VCaP (cell line): ENCODE measurements around the gene NELFE.
A peak's percentile ranks its signal among the peaks of the same experiment; 100 is the strongest.

Source experiments
- H3K27ac ChIP-seq: fragments of 450-650 bp; 2 replicates; pipeline ENCODE4 v1.5.1; 2017
- TF ChIP-seq, protein P1 (sequence below): fragments of 450-650 bp; conservative IDR thresholded peaks from 2 replicates; pipeline ENCODE4 v1.5.1; 2017; ENCODE audit warnings: mild to moderate bottlenecking, moderate library complexity

The NELFE gene

DNA sequence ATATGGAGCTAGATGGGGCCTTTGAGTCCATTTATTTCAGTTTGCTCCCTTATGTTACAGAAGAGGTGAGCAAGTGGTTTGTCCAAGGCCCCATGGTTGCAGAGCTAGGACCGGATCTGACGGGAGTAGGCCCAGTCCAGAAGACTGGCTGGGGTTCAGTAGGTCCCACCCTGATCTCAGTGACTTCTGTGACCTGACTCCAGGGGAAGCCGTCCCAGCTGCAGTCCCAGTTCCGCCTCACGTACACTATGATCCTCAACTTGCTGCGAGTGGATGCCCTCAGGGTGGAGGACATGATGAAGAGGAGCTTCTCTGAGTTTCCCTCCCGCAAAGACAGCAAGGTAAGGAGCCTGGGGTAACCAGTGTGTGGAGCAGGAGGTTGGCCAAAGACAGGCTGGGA lies 7.7 kb upstream of the NELFE start:
- TF ChIP-seq, protein P1, sequence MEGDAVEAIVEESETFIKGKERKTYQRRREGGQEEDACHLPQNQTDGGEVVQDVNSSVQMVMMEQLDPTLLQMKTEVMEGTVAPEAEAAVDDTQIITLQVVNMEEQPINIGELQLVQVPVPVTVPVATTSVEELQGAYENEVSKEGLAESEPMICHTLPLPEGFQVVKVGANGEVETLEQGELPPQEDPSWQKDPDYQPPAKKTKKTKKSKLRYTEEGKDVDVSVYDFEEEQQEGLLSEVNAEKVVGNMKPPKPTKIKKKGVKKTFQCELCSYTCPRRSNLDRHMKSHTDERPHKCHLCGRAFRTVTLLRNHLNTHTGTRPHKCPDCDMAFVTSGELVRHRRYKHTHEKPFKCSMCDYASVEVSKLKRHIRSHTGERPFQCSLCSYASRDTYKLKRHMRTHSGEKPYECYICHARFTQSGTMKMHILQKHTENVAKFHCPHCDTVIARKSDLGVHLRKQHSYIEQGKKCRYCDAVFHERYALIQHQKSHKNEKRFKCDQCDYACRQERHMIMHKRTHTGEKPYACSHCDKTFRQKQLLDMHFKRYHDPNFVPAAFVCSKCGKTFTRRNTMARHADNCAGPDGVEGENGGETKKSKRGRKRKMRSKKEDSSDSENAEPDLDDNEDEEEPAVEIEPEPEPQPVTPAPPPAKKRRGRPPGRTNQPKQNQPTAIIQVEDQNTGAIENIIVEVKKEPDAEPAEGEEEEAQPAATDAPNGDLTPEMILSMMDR, result no peak

GRCh38 chr6:31965700-31966099 lies 6.9 kb upstream of the NELFE start:
- no peak overlapping the region for H3K27ac ChIP-seq
- TF ChIP-seq, protein P1, result no peak

More for the DNA sequence above, 7.7 kb upstream of the NELFE start:
- no peak overlapping the region for H3K27ac ChIP-seq

DNA sequence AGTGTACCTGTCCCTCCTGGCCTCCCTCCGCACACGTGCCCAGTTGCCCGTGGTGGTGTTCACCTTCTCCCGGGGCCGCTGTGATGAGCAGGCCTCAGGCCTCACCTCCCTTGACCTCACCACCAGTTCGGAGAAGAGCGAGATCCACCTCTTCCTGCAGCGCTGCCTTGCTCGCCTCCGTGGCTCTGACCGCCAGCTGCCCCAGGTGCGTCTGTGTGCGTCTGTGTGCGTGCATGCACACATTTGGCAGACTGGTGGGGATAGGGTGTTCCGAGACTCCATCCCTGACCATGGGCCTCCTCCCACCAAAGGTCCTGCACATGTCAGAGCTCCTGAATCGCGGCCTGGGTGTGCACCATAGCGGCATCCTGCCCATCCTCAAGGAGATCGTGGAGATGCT lies 5.2 kb upstream of the NELFE start:
- TF ChIP-seq, protein P1, result no peak

DNA sequence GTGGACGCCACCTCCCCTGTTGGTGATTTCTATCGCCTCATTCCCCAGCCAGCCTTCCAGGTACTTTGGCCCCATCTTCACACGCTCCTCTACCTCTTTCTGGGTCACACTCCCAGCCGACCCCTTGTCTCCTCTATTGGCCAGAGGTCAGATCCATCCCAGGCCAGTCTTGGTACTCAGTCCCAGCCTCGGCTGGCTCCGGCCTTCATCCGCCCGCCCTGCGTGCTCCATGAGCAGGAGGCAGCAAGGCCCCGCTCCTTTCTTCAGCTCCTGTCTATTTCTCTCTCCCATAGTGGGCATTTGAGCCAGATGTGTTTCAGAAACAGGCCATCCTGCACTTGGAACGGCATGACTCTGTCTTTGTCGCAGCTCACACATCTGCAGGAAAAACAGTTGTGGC lies 2.8 kb upstream of the NELFE start:
- TF ChIP-seq, protein P1, result no peak
- H3K27ac ChIP-seq, result no peak overlapping the region

More for the DNA sequence above, 5.2 kb upstream of the NELFE start:
- H3K27ac ChIP-seq, result no peak overlapping the region

DNA sequence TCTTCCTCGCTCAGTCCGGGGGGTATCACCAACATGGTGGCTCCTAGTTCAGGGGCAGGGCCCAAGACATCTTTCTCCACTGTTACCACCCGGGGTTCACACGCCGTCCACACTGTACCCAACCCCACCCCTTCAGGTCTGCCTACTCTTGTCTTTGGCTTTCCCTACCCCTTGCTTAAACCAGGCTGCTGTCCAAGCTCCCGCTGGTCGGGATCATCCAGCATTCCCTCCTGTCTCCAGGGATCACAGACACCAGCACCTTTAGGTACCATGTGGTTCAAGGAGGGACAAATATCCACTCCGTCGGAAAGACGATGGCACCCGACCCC lies 395 bp downstream of the NELFE start:
- TF ChIP-seq, protein P1, result no peak
- peak overlapping the region; percentile 73 for H3K27ac ChIP-seq

DNA sequence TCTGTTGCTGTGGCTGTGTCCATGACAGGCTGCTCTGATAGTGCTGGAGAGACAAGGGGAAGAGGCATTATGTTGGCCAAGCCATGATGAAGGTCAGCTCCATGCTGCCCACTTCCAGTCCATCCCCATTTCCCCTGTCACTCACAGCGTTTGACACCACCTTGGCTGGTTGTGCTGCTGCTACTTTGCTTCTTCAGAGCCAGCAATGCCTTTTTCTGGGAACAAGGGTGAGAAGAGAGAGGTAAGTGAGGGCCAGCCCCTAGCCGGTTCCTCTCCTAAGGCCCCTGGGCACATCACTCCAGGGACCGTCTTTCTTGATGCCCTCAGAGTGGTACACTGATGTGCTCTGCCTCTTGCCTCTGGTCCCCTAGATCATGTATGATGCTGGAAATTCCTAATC lies 2.0 kb downstream of the NELFE start:
- TF ChIP-seq, protein P1, result no peak

DNA sequence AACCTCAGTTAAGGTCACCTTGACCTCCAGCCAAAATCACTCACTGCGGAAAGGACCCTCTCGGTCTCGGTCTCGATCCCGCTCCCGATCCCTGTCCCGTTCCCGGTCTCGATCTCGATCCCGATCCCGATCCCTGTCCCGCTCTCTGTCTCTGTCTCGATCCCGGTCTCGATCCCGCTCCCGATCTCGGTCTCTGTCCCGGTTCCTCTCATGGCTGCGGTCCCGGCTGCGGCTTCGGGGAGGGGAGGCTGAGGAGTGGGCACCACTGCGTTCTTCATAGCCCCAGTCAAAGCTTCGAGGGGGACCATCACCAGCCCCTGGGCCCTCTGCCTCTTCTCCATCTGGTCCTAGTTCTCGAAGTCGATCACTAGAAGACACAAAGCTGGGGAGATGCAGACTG lies 4.3 kb downstream of the NELFE start:
- H3K27ac ChIP-seq, result no peak overlapping the region
- TF ChIP-seq, protein P1, result no peak

More for the DNA sequence above, 2.0 kb downstream of the NELFE start:
- H3K27ac ChIP-seq, result no peak overlapping the region

DNA sequence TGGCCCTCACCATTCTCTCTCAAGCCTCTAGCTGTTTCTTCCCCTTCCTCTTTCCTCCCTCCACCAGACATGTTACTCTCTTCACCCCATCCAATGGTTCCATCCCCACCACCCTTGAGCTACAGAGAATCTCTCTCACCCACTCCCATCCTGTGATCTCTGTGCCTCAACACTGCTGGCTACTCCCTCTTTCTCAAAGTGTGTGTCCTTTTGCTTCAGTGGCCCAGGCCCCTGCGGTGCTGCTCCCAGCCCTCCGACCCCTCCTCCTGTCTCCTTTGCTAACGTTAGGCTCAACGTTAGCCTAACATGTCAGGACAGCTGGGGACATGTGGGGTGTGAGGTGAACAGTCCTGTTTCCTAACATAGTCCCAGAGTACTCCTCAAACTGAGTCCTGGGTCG lies 5.9 kb downstream of the NELFE start:
- TF ChIP-seq, protein P1, result no peak
- H3K27ac ChIP-seq, result no peak overlapping the region
